BE2C (cell line): ENCODE data around the gene BRD1.

Experiments
- DNase-seq: peaks from one replicate; pipeline ENCODE4 v3.0.0-alpha.2; 2020
- H3K27me3 ChIP-seq: fragments of 250-450 bp; sonication (Bioruptor Pico); 2 replicates; pipeline ENCODE4 v1.5.1; 2020; ENCODE audit warnings: mild to moderate bottlenecking
- H3K36me3 ChIP-seq: fragments of 250-450 bp; sonication (Bioruptor Pico); 2 replicates; pipeline ENCODE4 v1.5.1; 2020; ENCODE audit warnings: mild to moderate bottlenecking
- H3K4me1 ChIP-seq: fragments of 250-450 bp; sonication (Bioruptor Pico); 2 replicates; pipeline ENCODE4 v1.5.1; 2020
- H3K4me3 ChIP-seq: 2 replicates; pipeline ENCODE4 v1.5.1; 2011; ENCODE audit warnings: low read depth, low read length
- H3K9me3 ChIP-seq: fragments of 250-450 bp; sonication (Bioruptor Pico); 2 replicates; pipeline ENCODE4 v1.5.1; 2020
- CTCF ChIP-seq: IDR thresholded peaks from 2 replicates; pipeline ENCODE4 v1.5.1; 2012; ENCODE audit warnings: mild to moderate bottlenecking, low read depth, low read length

The BRD1 gene

DNA sequence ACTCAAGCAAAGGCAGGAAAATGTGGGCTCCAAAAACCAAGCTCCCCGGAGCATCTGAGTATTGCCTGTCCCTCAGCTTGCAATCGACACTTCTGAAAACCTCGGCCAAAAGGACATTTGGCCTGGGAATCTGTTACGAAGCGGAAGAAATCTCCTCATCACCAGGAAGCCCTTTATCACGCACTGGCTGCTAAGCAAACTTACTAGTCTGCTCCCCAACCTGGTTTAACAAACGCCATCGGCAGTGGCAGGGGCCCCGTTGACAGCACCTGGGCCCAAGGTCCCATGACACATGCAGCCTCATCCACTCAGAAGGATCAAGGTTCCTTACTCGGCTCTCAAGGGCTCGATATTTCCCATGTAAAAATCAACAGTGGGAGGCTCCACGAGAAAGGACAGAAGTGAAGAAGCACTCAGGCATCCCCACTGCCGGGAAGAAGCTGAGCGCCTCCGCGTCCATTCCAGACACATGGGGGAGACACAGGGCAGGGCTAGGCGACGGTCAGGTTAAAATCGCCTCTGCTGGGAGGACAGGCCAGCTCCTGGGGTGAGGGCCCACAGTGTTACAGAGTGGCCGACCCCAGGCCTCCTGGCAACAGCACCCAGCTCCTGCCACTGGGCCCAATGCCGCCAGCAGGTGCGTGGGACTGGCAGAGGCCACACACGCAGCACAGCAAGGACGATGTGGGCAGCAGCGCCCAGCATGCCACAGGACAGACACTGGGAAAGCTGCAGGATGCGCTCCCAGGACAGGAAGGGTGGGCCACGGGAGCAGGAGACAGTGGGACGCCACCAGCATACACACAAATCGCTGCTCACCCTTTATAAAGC, 27.1 kb downstream of the BRD1 start:
- H3K36me3 ChIP-seq: peaks cover 73% of the 10 kb centered on the region
- DNase-seq: no peak
- no peak for TF ChIP-seq CTCF
- no peaks in the 10 kb centered on the region for H3K27me3 ChIP-seq
- H3K4me3 ChIP-seq: no peak overlapping the region
- no peaks in the 10 kb centered on the region for H3K4me1 ChIP-seq
- H3K9me3 ChIP-seq: no peaks in the 10 kb centered on the region

DNA sequence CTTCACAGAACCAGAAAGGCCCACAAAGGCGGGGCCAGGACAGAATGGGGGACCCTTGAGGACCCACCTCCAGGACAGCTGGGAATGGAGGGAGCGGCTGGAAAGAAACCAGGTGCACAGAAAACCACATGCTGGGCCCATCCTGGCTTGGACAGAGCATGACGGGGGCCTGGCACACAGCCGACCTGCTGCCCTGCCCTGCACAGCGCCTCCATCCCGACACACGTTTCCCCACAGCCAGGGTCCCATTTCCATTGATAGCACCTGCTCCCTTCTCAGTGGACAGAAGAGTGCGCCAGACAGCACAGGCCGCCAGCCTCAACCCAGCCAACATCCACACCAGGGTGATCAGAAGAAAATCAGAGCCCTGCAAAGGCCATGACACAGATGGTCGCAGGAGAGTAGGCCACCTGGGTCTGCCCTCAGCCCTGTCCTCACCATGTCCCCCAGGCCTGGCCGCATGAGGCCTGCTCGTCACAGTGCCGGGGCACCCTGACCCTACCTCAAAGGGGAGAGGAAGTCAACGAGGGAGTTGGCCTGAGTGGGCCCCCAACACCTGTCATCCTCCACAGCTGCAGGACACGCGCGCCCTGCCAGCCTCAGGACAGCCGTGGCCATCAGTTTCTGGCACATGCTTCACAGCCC, 28.1 kb downstream of the BRD1 start:
- TF ChIP-seq CTCF: no peak
- peaks cover 80% of the 10 kb centered on the region for H3K36me3 ChIP-seq

DNA sequence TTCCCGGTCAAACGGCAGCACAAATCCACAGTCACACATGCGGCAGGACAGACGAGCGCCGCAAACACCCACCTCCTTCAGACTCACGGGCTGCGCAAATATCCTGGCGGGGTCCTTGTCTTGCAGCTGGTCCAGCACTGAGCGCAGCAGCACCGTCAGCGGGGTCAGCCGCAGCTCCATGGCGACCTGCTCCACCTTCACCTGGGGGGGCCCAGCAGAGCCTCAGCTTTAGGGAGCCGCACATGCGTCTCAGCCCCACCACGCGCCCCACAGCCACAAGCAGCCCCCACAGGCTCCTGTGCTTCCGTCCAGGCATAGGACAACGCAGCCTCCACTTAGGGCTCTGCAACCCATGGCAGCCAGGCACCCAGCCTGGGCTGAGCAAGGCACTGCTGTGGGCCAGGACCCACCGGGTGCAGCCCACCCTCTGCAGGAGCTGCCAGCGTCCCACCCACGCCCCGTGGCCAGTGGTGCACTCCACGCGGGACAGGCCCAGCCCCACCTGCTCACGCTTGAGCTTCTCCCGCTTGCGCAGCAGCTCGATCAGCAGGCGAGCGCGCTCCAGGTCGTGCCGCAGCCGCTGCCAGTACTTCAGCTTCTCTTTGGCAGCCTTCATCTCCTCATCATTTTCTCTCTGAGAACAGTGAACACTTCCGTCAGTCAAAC, 29.1 kb downstream of the BRD1 start:
- Histone ChIP-seq H3K27me3 (no peaks in the 10 kb centered on the region), H3K4me1 (no peaks in the 10 kb centered on the region), H3K9me3 (no peaks in the 10 kb centered on the region), H3K4me3 (no peak overlapping the region), H3K36me3 (peaks cover 80% of the 10 kb centered on the region)
- DNase-seq: no peak
- no peak for TF ChIP-seq CTCF

More for the DNA sequence above, 28.1 kb downstream of the BRD1 start:
- Histone ChIP-seq H3K9me3 (no peaks in the 10 kb centered on the region), H3K27me3 (no peaks in the 10 kb centered on the region), H3K4me1 (no peaks in the 10 kb centered on the region), H3K4me3 (no peak overlapping the region)
- no peak for DNase-seq

- Histone ChIP-seq H3K4me1 (no peaks in the 10 kb centered on the region), H3K27me3 (no peaks in the 10 kb centered on the region), H3K9me3 (no peaks in the 10 kb centered on the region), H3K36me3 (peaks cover 80% of the 10 kb centered on the region), H3K4me3 (no peak overlapping the region)
- DNase-seq: no peak
- no peak for TF ChIP-seq CTCF
Measured at GRCh38 chr22:49797706-49798105, 30.0 kb downstream of the BRD1 start.

- TF ChIP-seq CTCF: no peak
- Histone ChIP-seq H3K4me3 (no peak overlapping the region), H3K4me1 (no peaks in the 10 kb centered on the region), H3K36me3 (peaks cover 90% of the 10 kb centered on the region), H3K9me3 (no peaks in the 10 kb centered on the region), H3K27me3 (no peaks in the 10 kb centered on the region)
- DNase-seq: no peak
Measured at GRCh38 chr22:49796596-49797270, 30.9 kb downstream of the BRD1 start.
